Subcutaneous abdominal adipose tissue (tissue), 5 donors: ENCODE data around the gene OR52E1.

Experiments
- H3K27ac ChIP-seq: one replicate; pipeline ENCODE4 v1.7.0; 2013; ENCODE audit warnings: low read depth, mild to moderate bottlenecking, inconsistent platforms, low read length, moderate library complexity
- H3K27me3 ChIP-seq, 5 donors: one replicate each; pipeline ENCODE4 v1.7.0; 2013; ENCODE audit warnings: low read length in 5 of 5, inconsistent platforms in 1 of 5; ENCODE audit not compliant: control insufficient read depth in 5 of 5, insufficient read depth in 4 of 5
- H3K36me3 ChIP-seq, 5 donors: one replicate each; pipeline ENCODE4 v1.7.0; 2013; ENCODE audit warnings: low read length in 5 of 5; ENCODE audit not compliant: control insufficient read depth in 5 of 5, insufficient read depth in 5 of 5
- H3K4me1 ChIP-seq, 5 donors: one replicate each; pipeline ENCODE4 v1.7.0; 2013; ENCODE audit warnings: low read length in 5 of 5, mild to moderate bottlenecking in 3 of 5, moderate library complexity in 1 of 5; ENCODE audit not compliant: control insufficient read depth in 5 of 5, insufficient read depth in 5 of 5
- H3K4me3 ChIP-seq, 5 donors: one replicate each; pipeline ENCODE4 v1.7.0; 2013; ENCODE audit warnings: low read length in 5 of 5, low read depth in 1 of 5
- H3K9ac ChIP-seq, 5 donors: one replicate each; pipeline ENCODE4 v1.7.0; 2013; ENCODE audit warnings: low read length in 5 of 5, mild to moderate bottlenecking in 4 of 5, moderate library complexity in 3 of 5
- H3K9me3 ChIP-seq, 5 donors: one replicate each; pipeline ENCODE4 v1.7.0; 2013; ENCODE audit warnings: low read length in 5 of 5; ENCODE audit not compliant: control insufficient read depth in 5 of 5
- donor health status: healthy.
- donor health status: healthy.
- donor health status: healthy.
- donor health status: healthy.
- donor health status: healthy.

OR52E1 gene

GRCh38 chr11:5069272-5069671 is at the start of gene OR52E1:
Gene OR52E1, plus strand, starts transcription at chr11:5069572.
- no peak within 1 kb of the TSS for H3K27ac ChIP-seq
- H3K27me3 ChIP-seq = no peaks in the 10 kb centered on the region
- no peaks in the 10 kb centered on the region for H3K36me3 ChIP-seq
- H3K9me3 ChIP-seq = no peaks in the 10 kb centered on the region
- peaks cover 3 to 18% (median 12%) of the 10 kb centered on the region in 5 donors for H3K4me1 ChIP-seq
- H3K4me3 ChIP-seq = no peak within 1 kb of the TSS
- H3K9ac ChIP-seq = no peak within 1 kb of the TSS

GRCh38 chr11:5021996-5022395 is 47.4 kb upstream of the OR52E1 start:
- no peaks in the 10 kb centered on the region for H3K4me1 ChIP-seq
- peaks cover 0 to 13% (median 10%) of the 10 kb centered on the region in 5 donors for H3K9me3 ChIP-seq
- H3K9ac ChIP-seq = no peak overlapping the region
- H3K36me3 ChIP-seq = no peaks in the 10 kb centered on the region
- H3K27ac ChIP-seq = no peak overlapping the region
- peaks cover 0 to 3% (median 0%) of the 10 kb centered on the region in 5 donors for H3K27me3 ChIP-seq
- H3K4me3 ChIP-seq = no peak overlapping the region

GRCh38 chr11:5036669-5037068 is 32.7 kb upstream of the OR52E1 start:
- H3K36me3 ChIP-seq = no peaks in the 10 kb centered on the region
- no peaks in the 10 kb centered on the region for H3K4me1 ChIP-seq
- no peaks in the 10 kb centered on the region for H3K27me3 ChIP-seq
- H3K9ac ChIP-seq = no peak overlapping the region
- H3K4me3 ChIP-seq = no peak overlapping the region
- no peaks in the 10 kb centered on the region for H3K9me3 ChIP-seq
- no peak overlapping the region for H3K27ac ChIP-seq

GRCh38 chr11:5037926-5038325 is 31.4 kb upstream of the OR52E1 start:
- H3K36me3 ChIP-seq = no peaks in the 10 kb centered on the region
- no peak overlapping the region for H3K4me3 ChIP-seq
- no peak overlapping the region for H3K9ac ChIP-seq
- no peak overlapping the region for H3K27ac ChIP-seq
- no peaks in the 10 kb centered on the region for H3K27me3 ChIP-seq
- H3K4me1 ChIP-seq = no peaks in the 10 kb centered on the region
- H3K9me3 ChIP-seq = no peaks in the 10 kb centered on the region

GRCh38 chr11:5038341-5038740 is 31.0 kb upstream of the OR52E1 start:
- no peak overlapping the region for H3K27ac ChIP-seq
- no peak overlapping the region for H3K4me3 ChIP-seq
- no peak overlapping the region for H3K9ac ChIP-seq
- no peaks in the 10 kb centered on the region for H3K27me3 ChIP-seq
- no peaks in the 10 kb centered on the region for H3K4me1 ChIP-seq
- no peaks in the 10 kb centered on the region for H3K36me3 ChIP-seq
- H3K9me3 ChIP-seq = no peaks in the 10 kb centered on the region

GRCh38 chr11:5040876-5041275 is 28.5 kb upstream of the OR52E1 start:
- Histone ChIP-seq H3K4me1 (no peaks in the 10 kb centered on the region), H3K4me3 (no peak overlapping the region), H3K27me3 (no peaks in the 10 kb centered on the region), H3K9me3 (no peaks in the 10 kb centered on the region), H3K36me3 (no peaks in the 10 kb centered on the region), H3K27ac (no peak overlapping the region), H3K9ac (no peak overlapping the region)

GRCh38 chr11:5042091-5042490 is 27.3 kb upstream of the OR52E1 start:
- no peak overlapping the region for H3K27ac ChIP-seq

GRCh38 chr11:5043380-5043779 is 26.0 kb upstream of the OR52E1 start:
- no peaks in the 10 kb centered on the region for H3K9me3 ChIP-seq
- H3K36me3 ChIP-seq = no peaks in the 10 kb centered on the region
- H3K4me1 ChIP-seq = no peaks in the 10 kb centered on the region
- H3K4me3 ChIP-seq = no peak overlapping the region
- no peak overlapping the region for H3K9ac ChIP-seq
- H3K27ac ChIP-seq = no peak overlapping the region
- H3K27me3 ChIP-seq = no peaks in the 10 kb centered on the region

More at GRCh38 chr11:5042091-5042490, 27.3 kb upstream of the OR52E1 start:
- no peak overlapping the region for H3K4me3 ChIP-seq
- H3K36me3 ChIP-seq = no peaks in the 10 kb centered on the region
- H3K27me3 ChIP-seq = no peaks in the 10 kb centered on the region
- no peaks in the 10 kb centered on the region for H3K4me1 ChIP-seq
- H3K9ac ChIP-seq = no peak overlapping the region
- H3K9me3 ChIP-seq = no peaks in the 10 kb centered on the region

GRCh38 chr11:5046226-5046625 is 23.1 kb upstream of the OR52E1 start, which contains the start of gene OR52J3:
Gene OR52J3, plus strand, starts transcription at chr11:5046526. Its CDS starts 0 bp downstream, at chr11:5046526.
- Histone ChIP-seq H3K4me1 (no peaks in the 10 kb centered on the region), H3K27me3 (no peaks in the 10 kb centered on the region), H3K36me3 (no peaks in the 10 kb centered on the region), H3K9ac (no peak within 1 kb of the TSS), H3K4me3 (no peak within 1 kb of the TSS), H3K9me3 (no peaks in the 10 kb centered on the region), H3K27ac (no peak within 1 kb of the TSS)

- H3K4me3 ChIP-seq = no peak overlapping the region
- H3K9me3 ChIP-seq = no peaks in the 10 kb centered on the region
- H3K9ac ChIP-seq = no peak overlapping the region
Observed at GRCh38 chr11:5046754-5047330, 22.5 kb upstream of the OR52E1 start.

More at GRCh38 chr11:5046754-5047330, 22.5 kb upstream of the OR52E1 start:
- Histone ChIP-seq H3K27me3 (no peaks in the 10 kb centered on the region), H3K27ac (no peak overlapping the region), H3K36me3 (no peaks in the 10 kb centered on the region), H3K4me1 (no peaks in the 10 kb centered on the region)
